ENCODE data around the gene KMT2D.
"Not testable (repeated sequence)": the region's sequence is repeated elsewhere in the genome, so short reads cannot be mapped to it uniquely, and the experiment has no call there.

Gene KMT2D

GRCh38 chr12:49088932-49089330 lies 28.3 kb upstream of the KMT2D start:
- no peak for DNase-seq

- peak; percentile 72 for DNase-seq
Observed at GRCh38 chr12:49088150-49088931, 27.7 kb upstream of the KMT2D start.

- DNase-seq: no peak
Observed at GRCh38 chr12:49086116-49086515, 25.5 kb upstream of the KMT2D start.

- DNase-seq: no peak
Observed at GRCh38 chr12:49084438-49084837, 23.8 kb upstream of the KMT2D start.

GRCh38 chr12:49079793-49080192 lies 19.2 kb upstream of the KMT2D start:
- DNase-seq: peak; percentile 65

GRCh38 chr12:49070971-49071370 lies 10.4 kb upstream of the KMT2D start:
- no peak for DNase-seq

GRCh38 chr12:49069507-49070346 lies 9.1 kb upstream of the KMT2D start, which contains the start of gene RHEBL1:
Gene RHEBL1 (minus strand): TSS chr12:49069979. CDS start chr12:49069785, 194 bp downstream.
- DNase-seq: peak; percentile 97

- no peak for DNase-seq
Observed at GRCh38 chr12:49068879-49069506, 8.4 kb upstream of the KMT2D start.

GRCh38 chr12:49066120-49066519 lies 5.5 kb upstream of the KMT2D start:
- DNase-seq: no peak

GRCh38 chr12:49064767-49065152 lies 4.2 kb upstream of the KMT2D start:
- no peak for DNase-seq

- not testable (repeated sequence) for DNase-seq
Observed at GRCh38 chr12:49061916-49062315, 1.3 kb upstream of the KMT2D start.

GRCh38 chr12:49061157-49061650 lies 610 bp upstream of the KMT2D start:
- no peak for DNase-seq

- DNase-seq: no peak
Observed at GRCh38 chr12:49059299-49060171, 1.1 kb downstream of the KMT2D start.

GRCh38 chr12:49059045-49059298 lies 1.6 kb downstream of the KMT2D start:
- no peak for DNase-seq

- no peak for DNase-seq
Observed at GRCh38 chr12:49058366-49059044, 2.1 kb downstream of the KMT2D start.

- no peak for DNase-seq
Observed at GRCh38 chr12:49057888-49058287, 2.7 kb downstream of the KMT2D start.

GRCh38 chr12:49055978-49056754 lies 4.4 kb downstream of the KMT2D start:
- no peak for DNase-seq

- DNase-seq: no peak
Observed at GRCh38 chr12:49055092-49055491, 5.5 kb downstream of the KMT2D start.

- DNase-seq: no peak
Observed at GRCh38 chr12:49054524-49054923, 6.1 kb downstream of the KMT2D start.

- no peak for DNase-seq
Observed at GRCh38 chr12:49054096-49054495, 6.5 kb downstream of the KMT2D start.
